Gastrocnemius medialis (tissue), 4 donors: Measurements from ENCODE around the gene GLYR1.

ENCODE experiments used
- CTCF ChIP-seq, 5 experiments: fragments of 450-650 bp in 3 of 5; fragments of 200-600 bp in 2 of 5; sonication (generic) in 2 of 5; IDR thresholded peaks in 4 of 5; conservative IDR thresholded peaks in 1 of 5; 1 replicate in 4 of 5; 2 replicates in 1 of 5; pipeline ENCODE4 v1.5.1; 2016 to 2019; ENCODE audit warnings: antibody characterized with exemption in 5 of 5, mild to moderate bottlenecking in 3 of 5, moderate library complexity in 3 of 5
- POLR2A ChIP-seq, 2 donors: fragments of 450-650 bp; IDR thresholded peaks; one replicate each; pipeline ENCODE4 v1.6.1; 2017; ENCODE audit warnings: antibody characterized with exemption in 2 of 2, mild to moderate bottlenecking in 2 of 2, moderate library complexity in 2 of 2

- TF ChIP-seq POLR2A (IDR thresholded peaks at IDR 0.05) (no peak), CTCF (IDR thresholded peaks at IDR 0.05 in 4 of 5, conservative IDR thresholded peaks at IDR 0.05 in 1 of 5) (no peak)
Observed at GRCh38 chr16:4892361-4893102, 45.4 kb upstream of the GLYR1 start.
